Endothelial cell of umbilical vein (primary cell): Measurements from ENCODE around the gene TSPAN4.

ENCODE experiments used
- CTCF ChIP-seq, 2 donors: IDR thresholded peaks; 1 replicate in 1 of 2; 2 replicates in 1 of 2; pipeline ENCODE4 v1.5.1; 2011; ENCODE audit warnings: low read length in 2 of 2, mild to moderate bottlenecking in 2 of 2, moderate library complexity in 2 of 2, control low read depth in 1 of 2, inconsistent platforms in 1 of 2, low read depth in 1 of 2; ENCODE audit not compliant: insufficient read depth in 1 of 2; ENCODE audit errors: extremely low read depth in 1 of 2
- EZH2 ChIP-seq: IDR thresholded peaks from 2 replicates; pipeline ENCODE4 v1.6.1; 2012; ENCODE audit warnings: borderline replicate concordance, low read depth, mild to moderate bottlenecking, moderate library complexity, low read length, inconsistent platforms; ENCODE audit not compliant: severe bottlenecking
- FOS ChIP-seq: IDR thresholded peaks from 2 replicates; pipeline ENCODE4 v1.6.1; 2011; ENCODE audit warnings: mild to moderate bottlenecking, low read length, moderate library complexity, borderline replicate concordance; ENCODE audit not compliant: insufficient read depth
- GATA2 ChIP-seq: IDR thresholded peaks from 2 replicates; pipeline ENCODE4 v1.7.0; 2011; ENCODE audit warnings: low read depth, mild to moderate bottlenecking, moderate library complexity, mixed read lengths, low read length; ENCODE audit not compliant: insufficient read length, insufficient read depth
- JUN ChIP-seq: IDR thresholded peaks from 2 replicates; pipeline ENCODE4 v1.6.1; 2011; ENCODE audit warnings: borderline replicate concordance, low read depth; ENCODE audit not compliant: insufficient read length, insufficient read depth
- MAX ChIP-seq: IDR thresholded peaks from 2 replicates; pipeline ENCODE4 v1.6.1; 2011; ENCODE audit not compliant: insufficient read depth, insufficient read length
- POLR2A ChIP-seq: IDR thresholded peaks from 2 replicates; pipeline ENCODE4 v1.6.1; 2012; ENCODE audit warnings: low read depth, mild to moderate bottlenecking, control low read depth, low read length
- POLR2AphosphoS5 ChIP-seq: IDR thresholded peaks from 2 replicates; pipeline ENCODE4 v1.6.1; 2012; ENCODE audit warnings: low read depth, mild to moderate bottlenecking, control low read depth, low read length, moderate library complexity; ENCODE audit not compliant: insufficient read depth

DNA sequence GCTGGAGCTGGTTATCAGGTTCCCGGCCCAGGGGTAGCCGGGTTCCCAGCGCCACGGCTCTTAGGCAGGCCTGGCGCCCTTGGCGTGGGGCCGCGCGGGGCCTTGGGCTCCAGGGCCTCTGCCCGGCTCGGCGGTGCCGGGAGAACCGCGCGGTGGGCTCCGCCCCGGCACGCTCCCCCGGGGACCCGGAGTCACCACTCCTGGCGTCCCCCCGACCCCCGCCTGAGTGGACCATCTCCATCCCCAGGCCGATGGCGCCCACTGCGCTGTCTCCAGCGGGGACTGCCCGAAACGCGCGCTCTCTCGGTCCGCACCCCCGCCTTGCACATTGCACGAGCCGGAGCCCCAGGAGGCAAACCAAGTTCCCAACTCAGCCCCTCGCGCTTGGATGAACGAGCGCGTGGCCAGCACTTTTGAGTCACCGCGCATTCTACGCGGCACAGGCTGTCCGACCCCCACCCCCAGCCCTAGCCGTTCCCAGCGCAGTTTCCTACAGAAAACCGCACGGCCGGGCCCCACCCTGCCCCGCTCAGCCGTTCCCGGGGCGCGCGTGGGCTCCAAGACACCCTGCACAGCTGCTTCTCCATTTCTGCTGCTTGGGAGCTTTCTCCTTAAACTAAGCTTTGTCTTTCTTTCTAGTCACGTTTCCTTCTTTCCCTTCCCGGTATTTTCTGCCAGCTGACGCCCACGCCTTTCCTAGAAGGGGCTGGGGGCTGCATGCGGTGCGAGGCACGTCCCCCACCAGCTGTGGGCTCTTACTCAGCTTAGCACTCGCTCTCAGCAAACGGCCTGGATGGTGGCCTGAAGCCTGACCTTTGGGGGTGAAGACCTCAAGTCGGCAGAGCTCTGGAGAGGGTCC lies 68.6 kb downstream of the TSPAN4 start:
- TF ChIP-seq POLR2A = peak; percentile 84
- TF ChIP-seq CTCF (IDR thresholded peaks at IDR 0.05; ENCODE audit: extremely low read depth in 1 of 2, insufficient read depth in 1 of 2, low read depth in 1 of 2, low read length in 2 of 2) = no peak
- no peak for TF ChIP-seq EZH2
- TF ChIP-seq MAX = no peak
- no peak for TF ChIP-seq JUN
- peak; percentile 95 for TF ChIP-seq POLR2AphosphoS5
- TF ChIP-seq FOS = no peak
- no peak for TF ChIP-seq GATA2
